HG03025 (cell line): ENCODE measurements around the gene RALGDS.
"Not testable (repeated sequence)": the region's sequence is repeated elsewhere in the genome, so short reads cannot be mapped to it uniquely, and the experiment has no call there.

Experiments used
- ATAC-seq: cut with Tn5 transposase; IDR thresholded peaks from one replicate; pipeline ENCODE4 v1.9.1; 2021; ENCODE audit warnings: mild to moderate bottlenecking, moderate library complexity; ENCODE audit not compliant: unreplicated experiment, low FRiP score

RALGDS gene

DNA sequence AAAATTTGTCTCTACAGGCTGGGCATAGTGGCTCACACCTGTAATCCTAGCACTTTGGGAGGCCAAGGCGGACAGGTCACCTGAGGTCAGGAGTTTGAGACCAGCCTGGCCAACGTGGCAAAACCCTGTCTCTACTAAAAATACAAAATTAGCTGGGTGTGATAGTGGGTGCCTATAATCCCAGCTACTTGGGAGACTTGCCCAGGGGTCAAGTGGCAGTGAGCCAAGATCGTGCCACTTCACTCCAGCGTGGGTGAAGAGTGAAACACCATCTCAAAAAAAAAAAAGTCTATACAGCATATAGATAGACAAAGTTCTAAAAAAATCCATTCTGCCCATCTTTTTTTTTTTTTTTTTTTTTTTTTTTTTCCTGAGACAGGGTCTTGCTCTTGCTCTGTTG, 26.7 kb downstream of the RALGDS start:
- ATAC-seq: not testable (repeated sequence)

DNA sequence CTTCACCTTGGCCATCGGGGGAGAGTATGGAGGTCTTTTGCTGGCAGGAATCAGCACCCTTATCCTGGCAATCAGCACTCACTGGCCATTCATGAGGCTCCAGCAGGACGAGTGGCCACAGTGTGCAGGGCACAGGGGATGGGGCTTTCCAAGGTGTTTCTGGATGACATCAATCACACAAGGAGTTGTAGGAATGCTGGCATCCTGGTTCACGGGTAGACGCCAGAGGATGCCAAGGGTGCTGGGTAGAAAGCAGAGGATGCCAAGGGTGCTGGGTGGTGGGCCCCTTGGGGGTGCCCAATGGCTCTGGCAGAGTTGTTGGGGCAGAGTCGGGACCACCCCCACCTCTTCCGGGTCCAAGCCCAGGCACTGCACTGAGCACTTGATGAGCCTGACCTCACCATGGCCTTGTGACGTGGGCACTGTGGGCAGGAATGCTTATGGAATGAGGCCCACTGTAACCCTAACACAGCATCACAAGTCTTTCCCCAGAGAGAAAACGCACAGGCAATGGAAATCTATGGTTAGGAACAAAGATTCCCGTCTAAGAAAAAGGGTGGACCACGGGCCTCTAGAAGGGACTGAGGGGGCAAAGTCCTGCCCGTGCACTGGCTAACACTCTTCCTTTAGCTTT, 30.2 kb downstream of the RALGDS start:
- no peak for ATAC-seq

DNA sequence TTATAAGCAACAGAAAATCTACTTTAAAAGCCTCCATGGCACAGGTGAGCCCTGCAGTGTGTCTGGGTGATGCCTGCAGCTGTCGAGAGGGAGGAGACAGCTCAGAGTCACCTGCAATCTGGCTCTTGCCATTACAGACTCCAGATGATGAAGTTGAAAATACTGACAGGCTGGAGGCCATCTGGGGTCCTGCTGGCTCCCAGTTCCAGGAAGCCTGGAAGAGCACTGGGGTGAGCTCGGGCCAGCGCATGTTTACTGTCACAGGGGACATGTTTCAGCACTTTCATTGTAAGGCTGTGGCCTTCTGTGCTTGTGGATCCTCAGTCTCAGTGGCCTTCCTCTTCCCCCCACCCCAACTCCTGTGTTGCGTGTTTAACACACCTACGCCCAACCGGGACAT, 30.9 kb downstream of the RALGDS start:
- no peak for ATAC-seq

DNA sequence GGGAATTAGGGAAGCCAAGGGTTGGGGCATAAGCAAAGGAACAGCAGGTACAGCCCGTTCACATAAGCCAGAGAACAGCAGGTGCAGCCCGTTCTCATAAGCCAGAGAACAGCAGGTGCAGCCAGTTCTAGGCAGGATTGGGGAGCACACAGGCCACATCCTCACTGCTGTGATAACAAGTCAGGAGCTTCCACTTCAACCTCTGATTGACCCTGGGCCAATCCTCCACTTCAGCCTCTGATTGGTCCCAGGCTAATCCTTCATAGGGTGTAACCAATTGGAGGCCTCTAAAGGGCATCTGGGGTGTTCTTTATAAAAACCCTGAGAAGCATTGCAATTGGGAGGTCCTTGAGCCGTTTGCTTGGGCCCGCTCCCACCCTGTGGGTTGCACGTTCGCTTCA, 31.8 kb downstream of the RALGDS start:
- ATAC-seq: no peak

DNA sequence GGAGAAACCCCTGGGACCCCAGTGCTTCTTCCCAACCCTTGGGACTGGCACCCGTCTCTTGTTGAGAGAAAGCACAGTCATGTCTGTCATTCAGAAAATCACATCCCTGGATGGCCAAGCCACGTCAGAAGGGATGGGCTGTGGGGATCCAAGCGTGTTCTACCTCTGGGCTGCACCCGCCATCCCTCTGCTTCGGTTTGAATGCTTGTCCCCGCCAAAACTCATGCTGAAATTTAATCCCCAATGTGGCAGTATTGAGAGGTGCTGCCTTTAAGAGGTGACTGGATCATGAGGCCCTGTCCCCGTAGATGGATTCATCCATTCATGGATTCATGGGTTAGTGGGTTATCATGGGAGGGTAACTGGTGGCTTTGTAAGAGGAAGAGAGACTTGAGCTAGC, 32.3 kb downstream of the RALGDS start:
- no peak for ATAC-seq

- ATAC-seq: no peak
Measured at GRCh38 chr9:133088146-133088750, 32.8 kb downstream of the RALGDS start.

- no peak for ATAC-seq
Measured at GRCh38 chr9:133087429-133088145, 33.5 kb downstream of the RALGDS start.

- ATAC-seq: no peak
Measured at GRCh38 chr9:133086894-133087293, 34.1 kb downstream of the RALGDS start.

GRCh38 chr9:133086212-133086860, 34.7 kb downstream of the RALGDS start:
- ATAC-seq: not testable (repeated sequence)

GRCh38 chr9:133083688-133084087, 37.4 kb downstream of the RALGDS start:
- not testable (repeated sequence) for ATAC-seq

- ATAC-seq: not testable (repeated sequence)
Measured at GRCh38 chr9:133081957-133082644, 38.9 kb downstream of the RALGDS start.

DNA sequence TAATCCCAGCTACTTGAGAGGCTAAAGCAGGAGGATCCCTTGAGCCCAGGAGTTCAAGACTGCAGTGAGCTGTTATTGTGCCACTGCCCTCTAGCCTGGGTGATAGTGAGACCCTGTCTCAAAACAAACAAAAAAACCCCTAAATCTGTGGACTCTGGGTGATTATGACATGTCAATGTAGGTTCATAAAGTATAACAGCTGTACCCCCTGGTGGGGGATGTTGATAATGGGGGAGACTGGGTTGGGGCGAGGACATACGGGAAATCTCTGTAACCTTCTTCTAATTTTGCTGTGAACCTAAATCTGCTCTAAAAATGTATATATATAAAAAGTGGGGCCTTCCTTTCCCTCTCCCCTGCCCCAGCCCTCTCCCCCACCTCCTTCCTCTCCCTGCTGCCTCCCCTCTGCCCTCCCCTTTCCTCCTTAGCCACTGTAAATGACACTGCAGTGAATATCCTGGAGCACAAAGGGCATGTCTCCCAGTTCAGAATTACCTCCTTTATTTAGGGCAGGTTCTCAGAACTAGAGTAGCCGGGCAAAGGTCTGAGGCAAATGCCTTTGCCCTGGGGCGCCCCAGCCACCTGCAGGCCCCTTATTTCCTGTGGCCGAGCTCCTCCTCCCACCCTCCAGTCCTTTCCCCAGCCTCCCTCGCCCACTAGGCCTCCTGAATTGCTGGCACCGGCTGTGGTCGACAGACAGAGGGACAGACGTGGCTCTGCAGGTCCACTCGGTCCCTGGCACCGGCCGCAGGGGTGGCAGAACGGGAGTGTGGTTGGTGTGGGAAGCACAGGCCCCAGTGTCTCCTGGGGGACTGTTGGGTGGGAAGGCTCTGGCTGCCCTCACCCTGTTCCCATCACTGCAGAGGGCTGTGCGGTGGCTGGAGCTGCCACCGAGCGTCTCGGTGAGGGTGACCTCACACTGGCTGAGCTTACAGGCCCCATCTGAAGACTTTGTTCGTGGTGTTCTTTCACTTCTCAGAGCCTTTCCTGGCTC, 40.0 kb downstream of the RALGDS start:
- ATAC-seq: not testable (repeated sequence)

GRCh38 chr9:133080161-133080560, 40.9 kb downstream of the RALGDS start:
- ATAC-seq: no peak

DNA sequence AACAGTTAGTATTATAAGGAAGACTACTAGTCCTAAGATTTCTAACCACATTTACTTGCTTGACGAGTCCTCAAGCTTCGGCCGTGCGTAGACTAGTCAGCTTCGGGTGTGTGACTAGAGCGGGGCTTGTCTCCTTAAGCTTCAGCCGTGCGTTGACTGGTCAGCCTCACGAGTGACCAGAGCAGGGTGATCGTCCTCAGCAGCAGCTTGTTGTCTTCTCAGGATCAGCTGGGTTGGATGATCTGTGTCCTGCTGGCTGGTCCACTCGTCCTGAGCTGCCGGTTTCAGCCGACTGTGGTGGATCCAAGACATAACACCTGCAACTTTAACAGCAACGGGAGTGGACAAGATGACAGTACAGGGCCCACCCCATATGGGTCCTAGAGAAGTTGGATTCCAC, 42.6 kb downstream of the RALGDS start:
- ATAC-seq: no peak

DNA sequence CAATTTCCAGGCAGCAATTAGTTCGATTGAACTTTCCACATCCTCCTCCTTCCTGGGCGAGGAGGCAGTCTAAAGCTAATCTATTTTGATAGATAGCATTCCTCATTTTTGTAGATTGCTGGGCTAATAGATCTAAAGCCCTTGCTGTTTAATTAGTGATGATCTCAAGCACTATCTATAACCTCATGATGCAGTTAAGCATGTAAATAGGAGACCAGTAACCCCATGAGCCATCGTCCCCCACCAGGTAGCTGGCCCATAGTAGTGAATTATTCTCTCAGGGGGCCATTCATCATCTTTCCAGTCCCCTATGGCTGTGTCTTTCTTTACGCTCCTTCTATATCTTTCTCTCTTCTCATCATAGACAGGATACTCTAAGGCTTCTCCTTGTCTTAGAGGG, 44.3 kb downstream of the RALGDS start:
- no peak for ATAC-seq

GRCh38 chr9:133075925-133076630, 45.0 kb downstream of the RALGDS start:
- ATAC-seq: no peak

- no peak for ATAC-seq
Measured at GRCh38 chr9:133074111-133074651, 46.9 kb downstream of the RALGDS start.

GRCh38 chr9:133073086-133074014, 47.7 kb downstream of the RALGDS start:
- no peak for ATAC-seq
